ENCODE data around the gene CPNE6. TPM values are rescaled to one million over a fixed set of nuclear protein-coding genes. Genes with fewer than 3 reads are reported as not detected.
"Not testable (repeated sequence)": the region's sequence is repeated elsewhere in the genome, so short reads cannot be mapped to it uniquely, and the experiment has no call there.

CPNE6 gene
- total RNA-seq, 1 experiment from 2014 or later = not detected

GRCh38 chr14:24103451-24103850 lies 32.1 kb downstream of the CPNE6 start:
- Histone ChIP-seq H2BK12ac (ENCODE audit: insufficient read length, low read depth, low read length) (no peak overlapping the region), H3K23me2 (ENCODE audit: insufficient read length, low read depth, low read length, poor library complexity, severe bottlenecking) (no peaks in the 10 kb centered on the region), H2AK5ac (ENCODE audit: insufficient read length, low read length) (no peak overlapping the region), H4K5ac (ENCODE audit: insufficient read length, low read depth, low read length) (no peak overlapping the region), H2BK120ac (ENCODE audit: low read depth, low read length, poor library complexity, severe bottlenecking) (no peak overlapping the region), H3K18ac (ENCODE audit: insufficient read length, low read depth, low read length) (no peak overlapping the region), H2AFZ (ENCODE audit: low read length) (no peak overlapping the region), H3K9ac (ENCODE audit: extremely low read depth, insufficient read length, low read length) (no peak overlapping the region), H2BK15ac (ENCODE audit: low read depth, low read length) (no peak overlapping the region), H3K4ac (ENCODE audit: low read depth, low read length) (no peak overlapping the region), H3T11ph (ENCODE audit: low read length) (no peak overlapping the region), H3K4me1 (ENCODE audit: insufficient read depth, low read length) (no peaks in the 10 kb centered on the region), H4K8ac (replicated peaks; ENCODE audit: insufficient read length, low read depth, low read length) (no peak overlapping the region), H3K23ac (ENCODE audit: insufficient read length, low read depth, low read length) (no peak overlapping the region), H2BK20ac (ENCODE audit: low read depth, low read length, poor library complexity, severe bottlenecking) (no peak overlapping the region), H4K91ac (ENCODE audit: insufficient read length, low read depth, low read length) (no peak overlapping the region), H3K27ac (ENCODE audit: insufficient read length, low read depth, low read length) (no peak overlapping the region), H3K14ac (ENCODE audit: insufficient read depth, low read length) (no peak overlapping the region), H4K20me1 (ENCODE audit: control insufficient read depth, insufficient read depth, insufficient read length) (no peaks in the 10 kb centered on the region), H3K79me2 (ENCODE audit: insufficient read depth, low read length) (no peaks in the 10 kb centered on the region), H2BK5ac (ENCODE audit: insufficient read length, low read length) (no peak overlapping the region), H3K56ac (ENCODE audit: insufficient read length, low read depth, low read length) (no peak overlapping the region), H3K27me3 (ENCODE audit: insufficient read depth, low read length) (no peaks in the 10 kb centered on the region), H3K79me1 (ENCODE audit: insufficient read depth, low read depth, low read length, poor library complexity, severe bottlenecking) (no peaks in the 10 kb centered on the region), H3K4me2 (ENCODE audit: insufficient read depth, insufficient read length, low read length) (no peak overlapping the region), H3K9me3 (ENCODE audit: control insufficient read depth, low read depth, low read length) (no peaks in the 10 kb centered on the region)
- WGBS (ENCODE audit: extremely low coverage, insufficient read length, low lambda C conversion rate) = no CpG with 5 or more reads among the region's 13 CpGs
- peaks cover 18 to 19% of the 10 kb centered on the region in 2 experiments for H3K9me3 Mint-ChIP-seq
- no peak overlapping the region for H3K27ac Mint-ChIP-seq
- no peak for TF ChIP-seq CTCF (conservative IDR thresholded peaks at IDR 0.05)
- peaks cover 54 to 63% (median 61%) of the 10 kb centered on the region in 3 experiments for H3K36me3 Mint-ChIP-seq (ENCODE audit: insufficient read depth in 1 of 3, low read depth in 3 of 3)
- no peaks in the 10 kb centered on the region for H3K27me3 Mint-ChIP-seq (ENCODE audit: low read depth)
- H3K4me3 Mint-ChIP-seq = no peak overlapping the region
- no peaks in the 10 kb centered on the region; a peak in 2 of 4 replicates for H3K4me1 Mint-ChIP-seq
- DNase-seq = no peak

GRCh38 chr14:24105609-24106239 lies 34.4 kb downstream of the CPNE6 start:
- not testable (repeated sequence) for H2BK120ac ChIP-seq (ENCODE audit: low read depth, low read length, poor library complexity, severe bottlenecking); H2AFZ ChIP-seq (ENCODE audit: low read length); H3K23me2 ChIP-seq (ENCODE audit: insufficient read length, low read depth, low read length, poor library complexity, severe bottlenecking); H4K20me1 ChIP-seq (ENCODE audit: control insufficient read depth, insufficient read depth, insufficient read length); H2BK5ac ChIP-seq (ENCODE audit: insufficient read length, low read length); H3K4me2 ChIP-seq (ENCODE audit: insufficient read depth, insufficient read length, low read length); H3K56ac ChIP-seq (ENCODE audit: insufficient read length, low read depth, low read length); H3K4ac ChIP-seq (ENCODE audit: low read depth, low read length); H3T11ph ChIP-seq (ENCODE audit: low read length); H3K23ac ChIP-seq (ENCODE audit: insufficient read length, low read depth, low read length); H3K4me3 Mint-ChIP-seq; H3K79me1 ChIP-seq (ENCODE audit: insufficient read depth, low read depth, low read length, poor library complexity, severe bottlenecking); H2BK15ac ChIP-seq (ENCODE audit: low read depth, low read length); H2BK20ac ChIP-seq (ENCODE audit: low read depth, low read length, poor library complexity, severe bottlenecking); H3K4me1 ChIP-seq (ENCODE audit: insufficient read depth, low read length); H3K27me3 Mint-ChIP-seq (ENCODE audit: low read depth); H4K8ac ChIP-seq (replicated peaks; ENCODE audit: insufficient read length, low read depth, low read length); H3K9me3 ChIP-seq (ENCODE audit: control insufficient read depth, low read depth, low read length); H4K91ac ChIP-seq (ENCODE audit: insufficient read length, low read depth, low read length); H4K5ac ChIP-seq (ENCODE audit: insufficient read length, low read depth, low read length); H3K27me3 ChIP-seq (ENCODE audit: insufficient read depth, low read length); H3K27ac ChIP-seq (ENCODE audit: insufficient read length, low read depth, low read length); H2AK5ac ChIP-seq (ENCODE audit: insufficient read length, low read length); H3K14ac ChIP-seq (ENCODE audit: insufficient read depth, low read length); DNase-seq; H2BK12ac ChIP-seq (ENCODE audit: insufficient read length, low read depth, low read length); H3K79me2 ChIP-seq (ENCODE audit: insufficient read depth, low read length); H3K9ac ChIP-seq (ENCODE audit: extremely low read depth, insufficient read length, low read length); H3K4me1 Mint-ChIP-seq; H3K18ac ChIP-seq (ENCODE audit: insufficient read length, low read depth, low read length)
- peaks cover 18 to 19% of the 10 kb centered on the region in 2 experiments for H3K9me3 Mint-ChIP-seq
- WGBS (ENCODE audit: extremely low coverage, insufficient read length, low lambda C conversion rate) = no CpG with 5 or more reads among the region's 8 CpGs
- H3K27ac Mint-ChIP-seq = 0 out of 7 replicates have a peak overlapping the region, but pooled peaks of 1 of the 3 experiments have one; percentile 53
- H3K36me3 Mint-ChIP-seq (ENCODE audit: insufficient read depth in 1 of 3, low read depth in 3 of 3) = peaks cover 37 to 42% (median 42%) of the 10 kb centered on the region in 3 experiments

Measured in H9 (cell line).